HepG2 (cell line): ENCODE results near the gene AKAP6. TPM values are rescaled to one million over a fixed set of nuclear protein-coding genes. Genes with fewer than 3 reads are reported as not detected.

Experiments
- ATAC-seq: fragments of 200-7000 bp; cut with Tn5 transposase; 3 replicates; pipeline ENCODE4 v1.9.1; 2020; ENCODE audit warnings: mild to moderate bottlenecking, moderate library complexity
- BruUV-seq: library from RNA; stranded (reverse); fragments of 400-500 nt; replicated peaks from 2 replicates; lab custom pipeline; 2021; lab: Mats Ljungman, UMichigan
- CTCF ChIA-PET: fragments of 300-600 bp; formaldehyde crosslinking; extraction: SDS; loops from one replicate; lab custom pipeline; 2021; ENCODE audit warnings: low total read pairs, inconsistent platforms, low intra/inter-chr PET ratio; lab: Yijun Ruan, JAX
- POLR2A ChIA-PET: fragments of 350-600 bp; sonication (Branson Sonifier 250); formaldehyde crosslinking; loops from one replicate; lab custom pipeline; 2020; ENCODE audit warnings: antibody characterized with exemption, inconsistent platforms; lab: Yijun Ruan, JAX
- DNase-seq: peaks from one replicate; pipeline ENCODE4 v3.0.0-alpha.2; 2015; ENCODE audit warnings: low spot score
- FAIRE-seq: peaks from 3 replicates; lab custom pipeline; 2011; peaks lifted over from hg19 to GRCh38; lab: Jason Lieb, UNC
- H2AFZ ChIP-seq: one replicate; pipeline ENCODE4 v1.6.1; 2011; ENCODE audit warnings: low read length, inconsistent platforms
- H3K27ac ChIP-seq: fragments of 300-600 bp; 3 replicates; pipeline ENCODE4 v1.8.0; 2011; ENCODE audit warnings: mixed run types, mild to moderate bottlenecking, mixed read lengths, low read length, inconsistent platforms; ENCODE audit not compliant: insufficient read depth; ENCODE audit errors: extremely low read length
- H3K27me3 ChIP-seq, 2 experiments: fragments of 200-600 bp in 1 of 2; 2 replicates in 1 of 2; 3 replicates in 1 of 2; pipeline versions ENCODE4 v1.6.0 to v1.8.0; 2011; ENCODE audit warnings: low read length in 2 of 2, mild to moderate bottlenecking in 2 of 2, moderate library complexity in 2 of 2, inconsistent platforms in 1 of 2; ENCODE audit not compliant: insufficient read depth in 2 of 2, control insufficient read depth in 1 of 2
- H3K36me3 ChIP-seq, 2 experiments: fragments of 200-600 bp in 1 of 2; replicated peaks in 1 of 2; 2 replicates in 1 of 2; 3 replicates in 1 of 2; pipeline versions ENCODE4 v1.5.1 to v1.8.0; 2011; ENCODE audit warnings: low read length in 2 of 2, inconsistent platforms in 1 of 2; ENCODE audit not compliant: insufficient read depth in 2 of 2, control insufficient read depth in 1 of 2
- H3K4me1 ChIP-seq: 2 replicates; pipeline ENCODE4 v1.5.1; 2012; ENCODE audit warnings: low read length, inconsistent platforms; ENCODE audit not compliant: insufficient read depth
- H3K4me2 ChIP-seq: 2 replicates; pipeline ENCODE4 v1.6.0; 2011; ENCODE audit warnings: low read depth, low read length, inconsistent platforms
- H3K4me3 ChIP-seq, 3 experiments: fragments of 200-600 bp in 1 of 3; sonication (generic), shearing (Covaris generic) in 1 of 3; replicated peaks in 1 of 3; 2 replicates each; pipeline ENCODE4 v1.5.1; 2011 to 2016; ENCODE audit warnings: low read length in 3 of 3, inconsistent platforms in 2 of 3, low read depth in 2 of 3, mild to moderate bottlenecking in 2 of 3, control low read depth in 1 of 3, mixed read lengths in 1 of 3; ENCODE audit not compliant: insufficient read depth in 1 of 3
- H3K79me2 ChIP-seq: one replicate; pipeline ENCODE4 v1.6.1; 2011; ENCODE audit warnings: low read length, inconsistent platforms; ENCODE audit not compliant: insufficient read depth
- H3K9ac ChIP-seq: 2 replicates; pipeline ENCODE4 v1.6.0; 2011; ENCODE audit warnings: mild to moderate bottlenecking, low read depth, low read length, inconsistent platforms; ENCODE audit not compliant: insufficient read depth
- H3K9me3 ChIP-seq: 2 replicates; pipeline ENCODE4 v1.5.1; 2012; ENCODE audit warnings: mild to moderate bottlenecking, low read length
- H4K20me1 ChIP-seq: 2 replicates; pipeline ENCODE4 v1.6.0; 2011; ENCODE audit warnings: inconsistent platforms, mild to moderate bottlenecking, low read length, moderate library complexity; ENCODE audit not compliant: insufficient read depth
- EED ChIP-seq: sonication (generic); formaldehyde crosslinking; IDR thresholded peaks from 2 replicates; pipeline ENCODE4 v1.5.0; 2020; ENCODE audit warnings: mild to moderate bottlenecking, missing genetic modification reagents
- HMGXB4 ChIP-seq, 2 experiments: sonication (generic) in 1 of 2; formaldehyde crosslinking in 1 of 2; IDR thresholded peaks; 2 replicates each; pipeline versions ENCODE4 v1.4.0 to v1.6.1; 2018 to 2020; ENCODE audit warnings: missing genetic modification reagents in 2 of 2, borderline replicate concordance in 1 of 2, low read depth in 1 of 2, mild to moderate bottlenecking in 1 of 2, missing biosample characterization in 1 of 2
- LCORL ChIP-seq, 2 experiments: fragments of 450-650 bp in 1 of 2; sonication (generic) in 1 of 2; formaldehyde crosslinking in 1 of 2; IDR thresholded peaks; 2 replicates each; pipeline versions ENCODE4 v1.5.0 to v1.6.1; 2017 to 2020; ENCODE audit warnings: antibody characterized with exemption in 1 of 2, missing genetic modification reagents in 1 of 2
- PBX3 ChIP-seq: sonication (generic); formaldehyde crosslinking; IDR thresholded peaks from 2 replicates; pipeline ENCODE4 v1.8.1; 2023; ENCODE audit warnings: missing genetic modification reagents, inconsistent platforms, borderline replicate concordance
- REPIN1 ChIP-seq: sonication (generic); formaldehyde crosslinking; IDR thresholded peaks from 2 replicates; pipeline ENCODE4 v1.8.0; 2022; ENCODE audit warnings: missing genetic modification reagents, low read depth, mild to moderate bottlenecking, borderline replicate concordance
- SETDB1 ChIP-seq: sonication (generic); formaldehyde crosslinking; IDR thresholded peaks from 2 replicates; pipeline ENCODE4 v1.5.1; 2020; ENCODE audit warnings: missing genetic modification reagents, mild to moderate bottlenecking, borderline replicate concordance
- ZNF557 ChIP-seq: sonication (generic); formaldehyde crosslinking; IDR thresholded peaks from 2 replicates; pipeline ENCODE4 v1.4.0; 2020; ENCODE audit warnings: missing genetic modification reagents
- WGBS: methylation state at CpG from one replicate; pipeline ENCODE4 v1.1.6; 2017; ENCODE audit warnings: low lambda C conversion rate; 5-methylcytosine and 5-hydroxymethylcytosine counted together
- in situ Hi-C: cut with HindIII; loops from 2 replicates; pipeline ENCODE4 v1.10.0; 2017; ENCODE audit warnings: low pct_unique_long_range_greater_than_20kb; ENCODE audit not compliant: extremely low pct_ligation_motif_present
- intact Hi-C: fragments of 100-400 bp; cut with micrococcal nuclease; formaldehyde crosslinking; loops from one replicate; pipeline ENCODE4 v1.10.0; 2022; ENCODE audit not compliant: unreplicated experiment
- polyA plus RNA-seq, 8 experiments: library from polyadenylated mRNA; depleted of rRNA in 3 of 8; stranded (reverse) in 7 of 8; unstranded in 1 of 8; fragments of >200 nt; fragmentation: Illumina TruSeq in 4 of 8; extraction: Trizol in 4 of 8; gene quantifications; 2 replicates each; pipeline versions ENCODE4 v1.2.1 to v1.2.3, GENCODE V29; 2011 to 2016; ENCODE audit warnings: low read depth in 4 of 8, missing spikeins in 1 of 8, mixed read lengths in 1 of 8; ENCODE audit not compliant: insufficient read depth in 1 of 8
- total RNA-seq, 5 experiments: library from RNA; depleted of rRNA; stranded (reverse); fragments of >200 nt; fragmentation: Illumina TruSeq; extraction: Trizol; gene quantifications; 2 replicates each; pipeline ENCODE4 v1.2.3, GENCODE V29; 2016; ENCODE audit warnings: low read depth in 1 of 5
- TF ChIP-seq, protein P1 (sequence below): sonication (generic); formaldehyde crosslinking; IDR thresholded peaks from 2 replicates; pipeline ENCODE4 v1.5.0; 2020; ENCODE audit warnings: mild to moderate bottlenecking, missing genetic modification reagents
- TF ChIP-seq, protein P2 (sequence below): sonication (generic); formaldehyde crosslinking; IDR thresholded peaks from 2 replicates; pipeline ENCODE4 v1.5.0; 2020; ENCODE audit warnings: missing genetic modification reagents
- TF ChIP-seq, protein P3 (sequence below): sonication (generic); formaldehyde crosslinking; IDR thresholded peaks from 2 replicates; pipeline ENCODE4 v1.5.1; 2020; ENCODE audit warnings: missing genetic modification reagents, mild to moderate bottlenecking, borderline replicate concordance

Gene AKAP6
- total and polyA plus RNA-seq, 2 of the 13 experiments (the other 11 are each of a cell fraction or from before 2014, with no cell fraction given), result 1.4 TPM

DNA sequence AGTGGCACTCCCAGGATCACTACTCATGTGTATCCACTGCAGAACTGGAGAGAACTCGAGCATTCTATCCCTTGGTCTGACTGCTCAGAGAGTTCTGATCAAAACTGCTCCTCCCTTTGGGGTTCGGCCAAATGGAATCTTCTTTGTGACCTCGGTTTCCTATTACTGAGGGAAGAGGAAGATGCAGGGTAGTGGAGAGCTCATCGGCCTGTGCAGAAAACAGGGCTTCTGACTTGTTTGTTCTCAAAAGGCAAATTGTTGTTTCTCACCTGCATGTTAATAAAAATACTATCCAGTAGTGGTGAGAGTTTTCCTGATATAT is 17.1 kb upstream of the AKAP6 start:
- Histone ChIP-seq H3K79me2 (no peaks in the 10 kb centered on the region), H3K4me2 (no peak overlapping the region), H3K27me3 (no peaks in the 10 kb centered on the region), H3K9ac (no peak overlapping the region), H3K4me3 (no peak overlapping the region), H3K4me1 (peaks cover 14% of the 10 kb centered on the region), H2AFZ (no peak overlapping the region), H3K9me3 (no peaks in the 10 kb centered on the region), H3K36me3 (no peaks in the 10 kb centered on the region), H4K20me1 (no peaks in the 10 kb centered on the region), H3K27ac (no peak overlapping the region)
- no TSS peak for BruUV-seq
- ChIA-PET CTCF (no interaction called here), POLR2A (no interaction called here)
- DNase-seq, result no peak
- 9% methylated on average over 4 of the region's 4 CpGs for WGBS
- FAIRE-seq, result no peak
- ATAC-seq, result no peak
- intact Hi-C loops (no loop called here), in situ Hi-C loops (no loop called here)
- TF ChIP-seq ZNF557 (CRISPR knock-in tag) (no peak), SETDB1 (no peak), PBX3 (CRISPR knock-in tag) (no peak), REPIN1 (CRISPR knock-in tag) (no peak), LCORL (IDR thresholded peaks at IDR 0.05) (no peak), LCORL (CRISPR knock-in tag; IDR thresholded peaks at IDR 0.05) (no peak), EED (CRISPR knock-in tag) (no peak), HMGXB4 (CRISPR knock-in tag; IDR thresholded peaks at IDR 0.05; ENCODE audit: borderline replicate concordance in 1 of 2, low read depth in 1 of 2) (no peak)
- TF ChIP-seq, protein P1, sequence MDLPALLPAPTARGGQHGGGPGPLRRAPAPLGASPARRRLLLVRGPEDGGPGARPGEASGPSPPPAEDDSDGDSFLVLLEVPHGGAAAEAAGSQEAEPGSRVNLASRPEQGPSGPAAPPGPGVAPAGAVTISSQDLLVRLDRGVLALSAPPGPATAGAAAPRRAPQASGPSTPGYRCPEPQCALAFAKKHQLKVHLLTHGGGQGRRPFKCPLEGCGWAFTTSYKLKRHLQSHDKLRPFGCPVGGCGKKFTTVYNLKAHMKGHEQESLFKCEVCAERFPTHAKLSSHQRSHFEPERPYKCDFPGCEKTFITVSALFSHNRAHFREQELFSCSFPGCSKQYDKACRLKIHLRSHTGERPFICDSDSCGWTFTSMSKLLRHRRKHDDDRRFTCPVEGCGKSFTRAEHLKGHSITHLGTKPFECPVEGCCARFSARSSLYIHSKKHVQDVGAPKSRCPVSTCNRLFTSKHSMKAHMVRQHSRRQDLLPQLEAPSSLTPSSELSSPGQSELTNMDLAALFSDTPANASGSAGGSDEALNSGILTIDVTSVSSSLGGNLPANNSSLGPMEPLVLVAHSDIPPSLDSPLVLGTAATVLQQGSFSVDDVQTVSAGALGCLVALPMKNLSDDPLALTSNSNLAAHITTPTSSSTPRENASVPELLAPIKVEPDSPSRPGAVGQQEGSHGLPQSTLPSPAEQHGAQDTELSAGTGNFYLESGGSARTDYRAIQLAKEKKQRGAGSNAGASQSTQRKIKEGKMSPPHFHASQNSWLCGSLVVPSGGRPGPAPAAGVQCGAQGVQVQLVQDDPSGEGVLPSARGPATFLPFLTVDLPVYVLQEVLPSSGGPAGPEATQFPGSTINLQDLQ (CRISPR knock-in tag), result no peak
- TF ChIP-seq, protein P2, sequence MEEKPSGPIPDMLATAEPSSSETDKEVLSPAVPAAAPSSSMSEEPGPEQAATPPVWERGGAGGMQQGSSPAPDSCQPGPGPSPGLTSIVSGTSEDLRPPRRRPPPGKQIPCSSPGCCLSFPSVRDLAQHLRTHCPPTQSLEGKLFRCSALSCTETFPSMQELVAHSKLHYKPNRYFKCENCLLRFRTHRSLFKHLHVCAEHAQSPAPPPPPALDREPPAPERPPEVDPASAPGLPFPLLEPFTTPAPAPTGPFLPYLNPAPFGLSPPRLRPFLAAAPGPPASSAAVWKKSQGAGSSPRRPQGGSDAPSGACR (CRISPR knock-in tag), result no peak
- TF ChIP-seq, protein P3, sequence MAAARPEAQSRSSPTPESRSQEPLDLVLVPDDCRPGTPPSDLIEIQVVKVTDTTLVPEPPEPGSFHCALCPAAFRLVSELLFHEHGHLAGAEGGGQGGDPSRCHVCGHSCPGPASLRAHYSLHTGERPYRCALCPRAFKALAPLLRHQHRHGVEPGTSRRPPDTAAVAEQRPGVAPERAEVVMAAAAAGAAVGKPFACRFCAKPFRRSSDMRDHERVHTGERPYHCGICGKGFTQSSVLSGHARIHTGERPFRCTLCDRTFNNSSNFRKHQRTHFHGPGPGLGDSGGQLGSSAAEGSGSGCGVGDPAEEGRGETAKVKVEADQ (CRISPR knock-in tag), result no peak
